T47D (cell line): ENCODE data around the gene SLC11A1.

Experiments
- DNase-seq, 2 experiments: peaks; one replicate each; pipeline versions ENCODE4 v3.0.0 to v3.0.0-alpha.2; 2011 to 2012; ENCODE audit warnings: low read depth in 1 of 2, low spot score in 1 of 2
- JUND ChIP-seq: IDR thresholded peaks from 2 replicates; pipeline ENCODE4 v1.6.1; 2012; ENCODE audit warnings: low read depth
- in situ Hi-C: cut with HindIII; loops from 2 replicates; pipeline ENCODE4 v1.10.0; 2016; ENCODE audit warnings: low sequenced_read_pairs, low pct_unique_long_range_greater_than_20kb

The SLC11A1 gene

DNA sequence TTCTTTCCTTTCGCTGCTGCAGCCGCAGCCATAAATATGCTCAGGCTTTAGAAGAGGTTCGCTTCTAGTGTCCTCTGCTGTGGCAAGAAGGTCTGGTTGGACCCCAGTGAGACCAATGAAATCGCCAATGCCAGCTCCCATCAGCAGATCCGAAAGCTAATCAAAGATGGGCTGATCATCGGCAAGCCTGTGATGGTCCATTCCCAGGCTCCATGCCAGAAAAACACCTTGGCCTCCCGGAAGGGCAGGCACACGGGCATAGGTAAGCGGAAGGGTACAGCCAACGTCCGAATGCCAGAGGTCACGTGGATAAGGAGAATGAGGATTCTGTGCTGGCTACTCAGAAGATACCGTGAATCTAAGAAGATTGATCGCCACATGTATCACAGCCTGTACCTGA lies 28.0 kb upstream of the SLC11A1 start:
- in situ Hi-C loops = no loop called here

DNA sequence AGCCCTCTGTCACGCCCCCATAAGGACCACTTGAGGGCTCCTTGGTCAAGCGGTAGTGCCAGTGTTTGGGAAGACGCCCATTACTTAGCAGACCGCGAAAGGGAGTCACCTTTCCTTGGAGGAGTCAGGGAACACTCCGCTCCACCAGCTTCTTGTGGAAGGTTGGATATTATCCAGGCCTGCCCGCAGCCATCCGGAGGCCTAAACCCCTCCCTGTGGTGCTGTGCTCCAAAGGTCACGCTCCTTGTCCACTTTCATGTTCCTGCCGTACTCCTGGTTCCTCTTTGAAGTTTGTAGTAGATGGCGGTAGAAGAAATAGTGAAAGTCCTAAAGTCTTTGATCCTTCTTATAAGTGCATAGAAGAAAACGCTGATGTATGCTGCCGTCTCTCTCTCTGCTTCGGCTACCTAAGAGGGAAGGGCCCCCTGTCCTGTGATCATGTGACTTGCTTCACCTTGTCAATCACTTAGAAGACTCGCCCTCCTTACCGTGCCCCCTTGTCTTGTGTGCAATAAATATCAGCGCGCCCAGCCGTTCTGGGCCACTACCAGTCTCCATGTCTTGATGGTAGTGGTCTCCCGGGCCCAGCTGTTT lies 27.1 kb upstream of the SLC11A1 start:
- in situ Hi-C loops = no loop called here
- DNase-seq = no peak
- TF ChIP-seq JUND = no peak

More for the DNA sequence above, 28.0 kb upstream of the SLC11A1 start:
- TF ChIP-seq JUND = no peak
- no peak for DNase-seq

DNA sequence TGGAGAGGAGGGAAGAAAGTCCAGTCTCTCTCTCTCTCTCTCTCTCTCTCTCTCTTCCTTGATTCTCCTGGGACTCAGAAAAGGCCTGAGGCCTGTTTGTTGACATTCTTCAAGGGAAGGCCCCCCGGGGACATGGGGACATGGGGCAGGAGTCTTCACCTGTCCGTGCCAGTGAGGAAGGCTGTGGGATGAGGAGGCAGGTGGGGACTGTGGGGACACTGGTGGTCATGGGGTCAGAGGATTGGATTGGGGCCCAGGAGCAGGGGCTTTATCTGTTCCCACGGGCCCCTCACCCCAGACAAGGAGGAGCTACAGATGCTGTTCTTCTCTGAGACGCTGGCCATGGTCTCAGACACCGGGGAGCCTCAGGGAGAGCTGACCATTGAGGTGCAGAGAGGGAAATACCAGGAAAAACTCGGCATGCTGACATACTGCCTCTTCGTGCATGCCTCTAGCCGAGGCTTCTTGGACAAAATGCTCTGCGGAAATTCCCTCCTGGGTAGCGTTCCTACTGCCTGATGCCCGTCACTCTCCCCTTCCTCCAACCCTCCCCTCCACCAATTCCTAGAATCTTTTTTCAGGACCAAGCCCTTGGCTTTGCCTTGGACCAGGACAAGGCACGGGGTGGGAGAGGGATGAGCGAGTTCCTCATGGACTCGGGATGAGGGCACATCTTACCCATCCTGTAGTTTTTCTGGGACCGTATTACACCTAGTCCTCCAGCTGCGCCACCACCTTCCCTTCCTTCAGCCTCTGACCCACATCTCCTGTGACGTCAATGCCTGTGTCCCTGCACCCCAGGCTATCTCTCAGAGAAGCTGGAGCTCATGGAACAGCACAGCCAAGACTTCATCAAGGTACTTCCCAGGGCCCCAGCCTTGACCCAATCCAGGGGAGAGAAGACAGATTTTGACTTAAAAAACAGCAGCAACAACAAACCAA lies 24.6 kb upstream of the SLC11A1 start:
- in situ Hi-C loops = no loop called here
- no peak for TF ChIP-seq JUND
- no peak for DNase-seq

GRCh38 chr2:218360453-218360852 lies 21.6 kb upstream of the SLC11A1 start:
- in situ Hi-C loops = no loop called here
- TF ChIP-seq JUND = no peak
- DNase-seq = no peak

GRCh38 chr2:218362606-218363005 lies 19.5 kb upstream of the SLC11A1 start:
- no peak for TF ChIP-seq JUND
- in situ Hi-C loops = no loop called here
- no peak for DNase-seq

DNA sequence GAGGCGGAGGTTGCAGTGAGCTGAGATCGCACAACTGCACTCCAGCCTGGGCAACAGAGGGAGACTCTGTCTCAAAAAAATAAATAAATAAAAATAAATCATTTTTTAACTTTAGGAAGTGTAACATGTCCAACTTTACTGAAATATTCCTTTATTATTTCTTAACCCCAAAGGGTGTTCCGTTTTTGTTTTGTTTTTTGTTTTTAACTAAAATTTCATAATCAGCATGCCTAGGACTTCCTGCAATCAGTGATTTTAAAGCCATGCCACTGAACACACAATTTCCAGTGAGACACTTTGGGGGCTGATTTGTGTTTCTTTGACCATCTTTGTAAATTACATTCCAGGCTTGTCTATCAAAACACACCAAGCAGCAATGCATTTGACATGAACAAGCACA lies 18.3 kb upstream of the SLC11A1 start:
- TF ChIP-seq JUND = no peak
- in situ Hi-C loops = no loop called here
- no peak for DNase-seq

- TF ChIP-seq JUND = no peak
- in situ Hi-C loops = no loop called here
- no peak for DNase-seq
These were observed 17.9 kb upstream of the SLC11A1 start for GRCh38 chr2:218364196-218364595.

DNA sequence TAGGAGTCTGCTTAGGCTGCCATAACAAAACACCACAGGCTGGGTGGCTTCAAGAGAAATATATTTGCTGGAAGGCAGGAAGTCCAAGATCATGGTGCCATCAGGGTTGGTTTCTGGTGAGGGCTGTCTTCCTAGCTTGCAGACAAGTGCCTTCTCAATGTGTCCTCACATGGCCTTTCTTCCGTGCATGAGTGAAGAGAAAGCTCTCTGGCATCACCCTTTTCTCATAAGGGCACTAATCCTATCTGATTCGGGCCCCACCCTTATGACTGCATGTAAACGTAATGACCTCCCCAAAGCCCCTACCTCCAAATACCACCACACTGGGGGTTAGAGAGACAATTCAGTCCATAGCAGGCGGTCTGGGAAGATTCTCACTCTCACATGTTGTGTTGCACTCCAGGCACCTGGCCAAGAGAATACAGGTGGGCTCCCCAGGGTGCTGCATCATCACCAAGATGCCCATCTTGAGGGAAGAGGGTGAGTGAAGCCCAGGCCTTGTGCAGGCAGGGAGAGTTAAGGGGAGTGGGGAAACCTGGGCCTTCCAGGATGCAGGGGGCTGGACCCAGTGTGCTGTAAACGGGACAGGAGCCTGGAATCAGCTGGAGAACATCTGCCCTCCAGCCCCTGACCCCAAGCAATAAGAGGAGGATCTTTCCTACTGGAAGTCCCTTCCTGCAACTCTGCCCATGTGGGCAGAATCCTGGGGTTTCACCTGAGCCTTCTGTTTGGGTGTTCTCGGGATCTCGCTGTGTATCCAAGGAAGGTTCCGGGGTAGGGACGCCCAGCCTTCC lies 15.3 kb upstream of the SLC11A1 start:
- no peak for DNase-seq
- TF ChIP-seq JUND = no peak
- in situ Hi-C loops = no loop called here

- in situ Hi-C loops = no loop called here
- peak; percentile 54 to 80 for DNase-seq
- TF ChIP-seq JUND = no peak
These were observed 14.5 kb upstream of the SLC11A1 start for GRCh38 chr2:218367415-218368149.

- in situ Hi-C loops = no loop called here
- no peak for TF ChIP-seq JUND
- no peak for DNase-seq
These were observed 13.9 kb upstream of the SLC11A1 start for GRCh38 chr2:218368150-218368528.

DNA sequence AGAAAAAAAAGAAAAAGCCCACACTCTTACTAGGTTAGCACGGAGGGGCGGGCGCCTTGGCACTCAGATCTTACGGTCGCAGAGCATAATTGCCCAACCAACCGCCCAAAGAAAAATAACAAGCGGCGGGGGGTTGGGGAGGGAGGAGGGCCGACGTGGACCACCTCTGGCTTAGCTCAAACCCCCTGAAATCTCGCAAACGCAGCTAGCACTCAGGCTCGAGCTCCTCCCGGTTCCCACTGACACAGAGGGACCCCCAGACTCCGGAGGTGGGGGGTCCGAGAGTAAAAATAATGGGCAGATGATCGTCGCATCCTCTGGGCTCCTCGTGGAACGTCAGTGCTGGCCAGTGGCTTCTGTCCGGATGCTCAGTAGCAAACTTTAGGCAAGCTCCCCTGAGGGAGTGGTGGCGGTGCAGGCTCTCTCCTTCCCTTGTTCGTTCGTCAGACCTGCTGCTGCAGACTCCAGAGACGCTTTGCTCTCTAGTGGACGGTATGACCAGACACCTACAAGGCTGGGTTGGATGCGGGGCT lies 13.4 kb upstream of the SLC11A1 start:
- DNase-seq = peak in 1 of 2 experiments; percentile 17
- no peak for TF ChIP-seq JUND
- in situ Hi-C loops = no loop called here

DNA sequence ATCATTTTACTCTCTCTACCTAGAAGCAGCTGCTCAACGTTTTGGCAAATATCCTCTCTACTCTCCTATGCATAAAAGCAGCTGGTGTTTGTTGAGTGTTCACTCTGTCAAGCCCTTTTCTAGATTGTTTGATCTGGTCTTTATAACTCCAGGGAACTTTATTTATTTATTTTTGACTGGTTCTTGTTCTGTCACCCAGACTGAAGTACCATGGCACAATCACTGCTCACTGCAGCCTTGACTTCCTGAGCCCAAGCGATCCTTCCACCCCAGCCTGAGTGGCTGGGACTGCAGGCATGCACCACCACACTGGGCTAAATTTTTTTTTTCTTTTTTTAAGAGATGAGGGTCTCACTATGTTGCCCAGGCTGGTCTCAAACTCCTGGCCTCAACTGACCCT lies 12.7 kb upstream of the SLC11A1 start:
- TF ChIP-seq JUND = no peak
- in situ Hi-C loops = no loop called here

More for the DNA sequence above, 12.7 kb upstream of the SLC11A1 start:
- DNase-seq = no peak
